Measurements from ENCODE around the gene NENF.

GRCh38 chr1:212434992-212435391, 2.3 kb downstream of the NENF start:
- TF ChIP-seq RARB (CRISPR knock-in tag; IDR thresholded peaks at IDR 0.05) (no peak), ARNTL (CRISPR knock-in tag; IDR thresholded peaks at IDR 0.05; ENCODE audit: borderline replicate concordance, low read depth) (no peak), ESRRG (CRISPR knock-in tag; IDR thresholded peaks at IDR 0.05) (no peak)
- TF ChIP-seq, protein P1, sequence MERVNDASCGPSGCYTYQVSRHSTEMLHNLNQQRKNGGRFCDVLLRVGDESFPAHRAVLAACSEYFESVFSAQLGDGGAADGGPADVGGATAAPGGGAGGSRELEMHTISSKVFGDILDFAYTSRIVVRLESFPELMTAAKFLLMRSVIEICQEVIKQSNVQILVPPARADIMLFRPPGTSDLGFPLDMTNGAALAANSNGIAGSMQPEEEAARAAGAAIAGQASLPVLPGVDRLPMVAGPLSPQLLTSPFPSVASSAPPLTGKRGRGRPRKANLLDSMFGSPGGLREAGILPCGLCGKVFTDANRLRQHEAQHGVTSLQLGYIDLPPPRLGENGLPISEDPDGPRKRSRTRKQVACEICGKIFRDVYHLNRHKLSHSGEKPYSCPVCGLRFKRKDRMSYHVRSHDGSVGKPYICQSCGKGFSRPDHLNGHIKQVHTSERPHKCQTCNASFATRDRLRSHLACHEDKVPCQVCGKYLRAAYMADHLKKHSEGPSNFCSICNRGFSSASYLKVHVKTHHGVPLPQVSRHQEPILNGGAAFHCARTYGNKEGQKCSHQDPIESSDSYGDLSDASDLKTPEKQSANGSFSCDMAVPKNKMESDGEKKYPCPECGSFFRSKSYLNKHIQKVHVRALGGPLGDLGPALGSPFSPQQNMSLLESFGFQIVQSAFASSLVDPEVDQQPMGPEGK (CRISPR knock-in tag; IDR thresholded peaks at IDR 0.05; ENCODE audit: borderline replicate concordance), result no peak
- TF ChIP-seq, protein P2, sequence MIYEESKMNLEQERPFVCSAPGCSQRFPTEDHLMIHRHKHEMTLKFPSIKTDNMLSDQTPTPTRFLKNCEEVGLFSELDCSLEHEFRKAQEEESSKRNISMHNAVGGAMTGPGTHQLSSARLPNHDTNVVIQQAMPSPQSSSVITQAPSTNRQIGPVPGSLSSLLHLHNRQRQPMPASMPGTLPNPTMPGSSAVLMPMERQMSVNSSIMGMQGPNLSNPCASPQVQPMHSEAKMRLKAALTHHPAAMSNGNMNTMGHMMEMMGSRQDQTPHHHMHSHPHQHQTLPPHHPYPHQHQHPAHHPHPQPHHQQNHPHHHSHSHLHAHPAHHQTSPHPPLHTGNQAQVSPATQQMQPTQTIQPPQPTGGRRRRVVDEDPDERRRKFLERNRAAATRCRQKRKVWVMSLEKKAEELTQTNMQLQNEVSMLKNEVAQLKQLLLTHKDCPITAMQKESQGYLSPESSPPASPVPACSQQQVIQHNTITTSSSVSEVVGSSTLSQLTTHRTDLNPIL (CRISPR knock-in tag; IDR thresholded peaks at IDR 0.05; ENCODE audit: low read depth), result no peak
